LNCAP (cell line): Measurements from ENCODE around the gene LGALS1.

Source experiments
- TF ChIP-seq, protein P1 (sequence below): fragments of 450-650 bp; IDR thresholded peaks from 2 replicates; pipeline ENCODE4 v1.5.1; 2017; ENCODE audit warnings: mild to moderate bottlenecking

LGALS1 gene

GRCh38 chr22:37692627-37693285 is 17.3 kb downstream of the LGALS1 start:
- TF ChIP-seq, protein P1, sequence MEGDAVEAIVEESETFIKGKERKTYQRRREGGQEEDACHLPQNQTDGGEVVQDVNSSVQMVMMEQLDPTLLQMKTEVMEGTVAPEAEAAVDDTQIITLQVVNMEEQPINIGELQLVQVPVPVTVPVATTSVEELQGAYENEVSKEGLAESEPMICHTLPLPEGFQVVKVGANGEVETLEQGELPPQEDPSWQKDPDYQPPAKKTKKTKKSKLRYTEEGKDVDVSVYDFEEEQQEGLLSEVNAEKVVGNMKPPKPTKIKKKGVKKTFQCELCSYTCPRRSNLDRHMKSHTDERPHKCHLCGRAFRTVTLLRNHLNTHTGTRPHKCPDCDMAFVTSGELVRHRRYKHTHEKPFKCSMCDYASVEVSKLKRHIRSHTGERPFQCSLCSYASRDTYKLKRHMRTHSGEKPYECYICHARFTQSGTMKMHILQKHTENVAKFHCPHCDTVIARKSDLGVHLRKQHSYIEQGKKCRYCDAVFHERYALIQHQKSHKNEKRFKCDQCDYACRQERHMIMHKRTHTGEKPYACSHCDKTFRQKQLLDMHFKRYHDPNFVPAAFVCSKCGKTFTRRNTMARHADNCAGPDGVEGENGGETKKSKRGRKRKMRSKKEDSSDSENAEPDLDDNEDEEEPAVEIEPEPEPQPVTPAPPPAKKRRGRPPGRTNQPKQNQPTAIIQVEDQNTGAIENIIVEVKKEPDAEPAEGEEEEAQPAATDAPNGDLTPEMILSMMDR = no peak

GRCh38 chr22:37696657-37697537 is 21.5 kb downstream of the LGALS1 start, which contains the start of gene TRIOBP:
TRIOBP (plus strand) TSS chr22:37697048; CDS start chr22:37701366, 4,318 bp downstream.
- TF ChIP-seq, protein P1 = peak; percentile 64

- TF ChIP-seq, protein P1 = no peak
Measured at GRCh38 chr22:37697538-37697835, 22.1 kb downstream of the LGALS1 start.

GRCh38 chr22:37701141-37701786 is 25.8 kb downstream of the LGALS1 start:
- TF ChIP-seq, protein P1 = no peak

- TF ChIP-seq, protein P1 = no peak
Measured at GRCh38 chr22:37703906-37704305, 28.5 kb downstream of the LGALS1 start.

- TF ChIP-seq, protein P1 = no peak
Measured at GRCh38 chr22:37704645-37705044, 29.2 kb downstream of the LGALS1 start.

DNA sequence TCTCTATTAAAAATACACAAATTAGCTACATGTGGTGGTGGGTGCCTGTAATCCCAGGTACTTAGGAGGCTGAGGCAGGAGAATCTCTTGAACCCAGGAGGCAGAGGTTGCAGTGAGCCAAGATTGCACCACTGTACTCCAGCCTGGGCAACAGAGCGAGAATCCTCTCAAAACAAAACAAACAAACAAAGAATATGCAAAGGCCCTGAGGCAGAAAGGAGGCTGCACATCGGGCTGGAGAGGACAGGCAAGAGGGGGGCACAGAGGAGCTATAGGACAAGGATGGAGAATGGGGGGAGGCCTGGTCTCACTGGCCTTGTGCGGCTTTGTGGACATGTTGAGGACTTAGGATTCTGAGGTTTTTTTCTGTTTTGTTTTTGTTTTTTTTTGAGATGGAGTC is 29.8 kb downstream of the LGALS1 start:
- TF ChIP-seq, protein P1 = no peak
